Coronary artery (tissue), 2 donors: ENCODE data around the gene CAMKK1.
A peak's percentile ranks its signal among the peaks of the same experiment; 100 is the strongest.

Source experiments
- DNase-seq: peaks from one replicate; pipeline ENCODE4 v3.0.0-alpha.2; 2017; ENCODE audit warnings: low spot score
- H3K27ac ChIP-seq, 2 donors: fragments of 200-600 bp; sonication (generic); one replicate each; pipeline ENCODE4 v1.5.1; 2016 to 2019
- H3K4me3 ChIP-seq: fragments of 200-600 bp; sonication (generic); 2 replicates; pipeline ENCODE4 v1.5.1; 2016; ENCODE audit warnings: mild to moderate bottlenecking, moderate library complexity
- TF ChIP-seq, protein P1 (sequence below): fragments of 200-600 bp; sonication (generic); IDR thresholded peaks from one replicate; pipeline ENCODE4 v1.5.1; 2019; ENCODE audit warnings: antibody characterized with exemption

The CAMKK1 gene

GRCh38 chr17:3890082-3890877 is 2.6 kb downstream of the CAMKK1 start:
- peak; percentile 96 for DNase-seq
- H3K27ac ChIP-seq, result peak overlapping the region; percentile 70 to 89
- H3K4me3 ChIP-seq, result peak overlapping the region; percentile 12
- TF ChIP-seq, protein P1, sequence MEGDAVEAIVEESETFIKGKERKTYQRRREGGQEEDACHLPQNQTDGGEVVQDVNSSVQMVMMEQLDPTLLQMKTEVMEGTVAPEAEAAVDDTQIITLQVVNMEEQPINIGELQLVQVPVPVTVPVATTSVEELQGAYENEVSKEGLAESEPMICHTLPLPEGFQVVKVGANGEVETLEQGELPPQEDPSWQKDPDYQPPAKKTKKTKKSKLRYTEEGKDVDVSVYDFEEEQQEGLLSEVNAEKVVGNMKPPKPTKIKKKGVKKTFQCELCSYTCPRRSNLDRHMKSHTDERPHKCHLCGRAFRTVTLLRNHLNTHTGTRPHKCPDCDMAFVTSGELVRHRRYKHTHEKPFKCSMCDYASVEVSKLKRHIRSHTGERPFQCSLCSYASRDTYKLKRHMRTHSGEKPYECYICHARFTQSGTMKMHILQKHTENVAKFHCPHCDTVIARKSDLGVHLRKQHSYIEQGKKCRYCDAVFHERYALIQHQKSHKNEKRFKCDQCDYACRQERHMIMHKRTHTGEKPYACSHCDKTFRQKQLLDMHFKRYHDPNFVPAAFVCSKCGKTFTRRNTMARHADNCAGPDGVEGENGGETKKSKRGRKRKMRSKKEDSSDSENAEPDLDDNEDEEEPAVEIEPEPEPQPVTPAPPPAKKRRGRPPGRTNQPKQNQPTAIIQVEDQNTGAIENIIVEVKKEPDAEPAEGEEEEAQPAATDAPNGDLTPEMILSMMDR, result no peak

DNA sequence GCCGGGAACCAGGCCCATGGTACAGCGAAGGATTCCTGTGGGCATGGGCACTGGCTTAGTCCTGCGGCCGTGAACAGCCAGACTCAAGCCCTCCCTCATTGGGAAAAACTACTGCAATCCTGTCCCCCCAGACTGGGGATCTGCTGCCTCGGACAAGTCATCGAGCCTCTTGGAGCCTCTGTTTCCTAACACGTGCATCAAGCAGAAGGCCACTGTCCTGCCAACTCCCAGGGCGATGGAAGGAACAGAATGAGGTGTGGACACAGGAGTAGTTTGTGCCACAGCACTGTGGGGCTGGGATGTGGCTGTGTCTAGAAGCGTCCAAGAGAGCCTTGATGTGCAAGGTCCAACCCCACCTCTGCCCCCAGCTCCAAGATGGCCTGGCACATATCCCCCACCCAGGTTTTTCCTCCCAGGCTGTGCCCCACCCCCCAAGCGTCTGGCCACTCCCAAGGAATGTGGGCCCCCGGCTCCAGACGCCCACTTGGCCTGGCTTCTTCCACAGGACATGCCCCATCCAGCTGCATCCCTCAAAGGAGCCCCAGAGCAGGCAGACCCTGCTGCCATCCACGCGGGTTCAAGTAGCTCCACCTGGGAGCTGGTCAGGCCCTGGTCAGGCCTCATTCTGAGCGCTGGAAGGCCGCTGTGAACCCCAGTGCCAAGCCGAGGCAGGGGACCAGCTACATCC is 3.4 kb downstream of the CAMKK1 start:
- DNase-seq, result no peak
- TF ChIP-seq, protein P1, result no peak
- peak overlapping the region; percentile 70 to 89 for H3K27ac ChIP-seq
- peak overlapping the region; percentile 12 for H3K4me3 ChIP-seq

DNA sequence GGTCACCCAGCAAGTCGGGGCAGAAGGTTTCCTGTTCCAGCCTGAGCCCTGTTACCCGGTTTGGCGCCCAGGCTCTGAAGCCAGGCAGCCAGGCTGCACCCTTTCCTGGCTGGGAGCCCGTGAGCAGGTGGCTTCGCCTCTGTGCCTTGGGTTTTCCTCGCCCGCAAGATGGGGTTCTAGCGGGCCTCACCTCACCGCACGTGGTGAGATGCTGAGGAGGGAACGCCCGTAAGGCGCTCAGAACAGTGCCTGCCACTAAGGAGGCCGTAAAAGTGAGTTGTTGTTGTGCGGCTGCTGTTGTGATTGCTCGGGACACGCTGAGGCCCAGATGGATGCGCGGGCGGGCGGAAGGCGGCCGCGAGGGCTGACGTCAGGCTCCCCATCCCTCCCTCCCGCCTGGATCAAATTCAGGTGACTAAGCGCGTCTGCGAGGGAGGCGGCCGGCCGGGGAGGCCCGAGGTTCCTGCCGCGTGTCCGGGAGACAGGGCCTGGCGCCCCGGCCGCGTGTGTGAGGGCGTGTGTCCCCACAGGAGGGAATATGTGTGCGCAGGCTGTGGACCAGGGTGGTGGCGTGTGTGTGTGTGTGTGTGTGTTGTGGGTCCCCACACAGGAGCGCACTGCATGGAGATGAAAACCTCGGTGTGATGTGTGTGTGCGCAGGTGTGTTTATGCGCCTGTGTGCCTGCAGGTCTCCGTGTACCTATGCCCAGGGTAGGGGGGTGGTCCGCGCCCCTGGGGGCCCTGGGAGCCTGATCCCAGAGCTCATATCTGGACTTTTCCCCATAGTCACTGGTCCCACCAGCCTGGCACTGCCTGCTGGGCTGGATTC is 4.3 kb downstream of the CAMKK1 start:
- peak; percentile 84 for DNase-seq

DNA sequence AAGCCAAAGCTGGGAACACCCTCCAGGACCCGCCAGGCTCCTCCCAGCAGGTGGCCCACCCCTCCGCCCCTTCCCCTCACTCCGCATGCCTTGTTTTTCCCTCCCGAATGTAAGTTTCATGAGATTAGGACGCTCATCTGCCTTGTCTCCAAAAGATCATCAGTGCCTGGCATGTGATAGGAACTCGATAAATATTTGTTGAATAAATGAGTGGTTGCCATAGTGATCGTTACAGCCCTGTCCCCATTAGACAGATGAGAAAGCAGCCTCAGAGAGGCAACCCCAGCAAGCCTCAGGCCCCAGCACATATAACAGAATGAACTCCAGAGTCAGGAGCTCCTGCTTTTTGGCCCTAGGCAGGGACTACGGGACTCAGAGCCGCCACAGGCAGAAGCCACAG is 5.0 kb downstream of the CAMKK1 start:
- no peak for DNase-seq
- Histone ChIP-seq H3K27ac (peak overlapping the region in 1 of 2 donors; percentile 89), H3K4me3 (no peak overlapping the region)
- TF ChIP-seq, protein P1, result no peak

More for the DNA sequence above, 4.3 kb downstream of the CAMKK1 start:
- TF ChIP-seq, protein P1, result no peak
- H3K4me3 ChIP-seq, result no peak overlapping the region
- H3K27ac ChIP-seq, result peak overlapping the region; percentile 70 to 89

- no peak for DNase-seq
- peak overlapping the region in 1 of 2 donors; percentile 89 for H3K27ac ChIP-seq
Observed at GRCh38 chr17:3887394-3887793, 5.5 kb downstream of the CAMKK1 start.

DNA sequence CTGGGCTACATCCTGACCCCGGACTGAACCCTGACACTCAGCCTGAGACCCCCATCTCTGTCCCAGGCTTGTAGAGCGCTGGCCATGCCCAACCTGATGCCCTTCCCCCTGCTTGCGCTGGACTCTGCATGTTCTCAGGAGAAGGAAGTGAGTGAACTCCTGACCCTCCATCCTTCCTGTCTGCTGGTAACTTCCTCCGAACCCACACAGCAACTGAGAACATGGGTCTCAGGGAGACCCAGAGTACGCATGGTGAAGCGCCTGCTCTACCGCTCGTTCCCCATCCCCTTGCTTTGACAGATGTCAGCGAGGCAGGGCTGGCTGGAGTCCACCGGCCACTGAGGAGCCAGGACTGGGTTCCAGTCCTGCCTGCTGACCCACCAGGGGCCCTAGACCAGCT is 6.1 kb downstream of the CAMKK1 start:
- DNase-seq, result no peak
- TF ChIP-seq, protein P1, result no peak
- no peak overlapping the region for H3K4me3 ChIP-seq
- peak overlapping the region in 1 of 2 donors; percentile 89 for H3K27ac ChIP-seq

More at GRCh38 chr17:3887394-3887793, 5.5 kb downstream of the CAMKK1 start:
- TF ChIP-seq, protein P1, result no peak
- H3K4me3 ChIP-seq, result no peak overlapping the region
